ENCODE data around the gene PATJ. TPM values are rescaled to one million over a fixed set of nuclear protein-coding genes. Genes with fewer than 3 reads are reported as not detected.

Gene PATJ
- total and polyA plus RNA-seq, 7 experiments from 2014 or later: 13.4 to 64.5 (median 33.3) TPM

DNA sequence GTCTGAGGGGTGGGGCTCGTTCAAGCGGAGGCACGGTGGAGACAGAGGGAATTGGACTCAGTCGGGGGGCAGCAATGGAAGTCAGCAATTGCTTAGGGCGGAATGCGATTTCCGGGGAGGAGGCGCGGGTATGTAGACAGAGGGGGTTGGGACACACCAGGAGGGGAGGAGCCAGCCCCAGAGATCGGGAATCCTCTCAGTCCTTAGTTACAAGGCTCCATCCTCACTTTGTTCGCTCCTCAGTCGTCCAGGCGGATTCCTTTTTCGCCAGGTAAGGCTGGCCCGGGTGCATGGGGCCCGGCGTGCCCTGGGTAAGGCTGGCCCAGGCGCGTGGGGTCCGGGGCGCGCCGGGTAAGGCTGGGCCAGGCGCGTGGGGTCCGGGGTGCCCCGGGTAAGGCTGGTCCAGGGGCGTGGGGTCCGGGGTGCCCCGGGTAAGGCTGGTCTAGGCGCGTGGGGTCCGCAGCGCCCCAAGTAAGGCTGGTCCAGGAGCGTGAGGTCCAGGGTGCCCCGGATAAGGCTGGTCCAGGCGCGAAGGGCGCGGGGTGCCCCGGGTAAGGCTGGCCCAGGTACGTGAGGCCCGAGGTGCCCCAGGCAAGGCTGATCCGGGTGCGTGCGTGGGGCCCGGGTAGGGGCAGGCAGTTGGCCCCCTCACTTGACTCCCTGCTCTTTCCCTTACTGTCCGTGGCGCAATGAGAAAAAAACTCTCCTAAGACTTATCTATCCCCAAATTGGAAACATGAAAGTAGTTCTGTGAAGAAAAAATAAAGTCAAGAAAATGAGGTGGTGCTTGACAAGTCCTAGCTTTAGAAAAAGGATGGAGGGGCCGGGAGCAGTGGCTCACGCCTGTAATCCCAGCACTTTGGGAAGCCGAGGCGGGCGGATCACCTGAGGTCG lies 452.6 kb downstream of the PATJ start, which contains the start of gene L1TD1:
Gene L1TD1, plus strand, starts transcription at position 199 of the 894 bp plus-strand sequence. CDS start 11,780 bp downstream, outside the sequence.
- ChIA-PET POLR2A (interaction anchor here (0.6 kb wide), 1 partner anchor 27 kb away, joined by 3 read pairs; no protein-coding TSS in a partner anchor), CTCF (no interaction called here)
- no peak within 1 kb of the TSS for H3K27ac ChIP-seq (ENCODE audit: low read depth, low read length)
- H3K9me3 Mint-ChIP-seq: peaks cover 0 to 4% (median 0%) of the 10 kb centered on the region in 11 donors
- no peaks in the 10 kb centered on the region for H3K27me3 ChIP-seq (ENCODE audit: control insufficient read depth in 2 of 2, insufficient read depth in 2 of 2, low read length in 2 of 2)
- H3K27me3 Mint-ChIP-seq: peaks cover 24 to 40% (median 32%) of the 10 kb centered on the region in 5 donors
- no peak within 1 kb of the TSS for H3K4me3 ChIP-seq (ENCODE audit: low read length)
- H3K27ac Mint-ChIP-seq: no peak within 1 kb of the TSS
- peak; percentile 45 for ATAC-seq
- no peaks in the 10 kb centered on the region for H3K9me3 ChIP-seq (ENCODE audit: control insufficient read depth in 2 of 3, low read length in 3 of 3)
- no peaks in the 10 kb centered on the region for H3K4me1 ChIP-seq (ENCODE audit: control insufficient read depth in 2 of 2, insufficient read depth in 2 of 2, low read length in 2 of 2)
- peaks cover 0 to 6% (median 4%) of the 10 kb centered on the region in 5 donors for H3K36me3 Mint-ChIP-seq
- no peaks in the 10 kb centered on the region for H3K36me3 ChIP-seq (ENCODE audit: control insufficient read depth in 2 of 3, insufficient read depth in 3 of 3, low read length in 3 of 3)
- H3K4me3 Mint-ChIP-seq: peak within 1 kb of the TSS in 4 of 10 donors; percentile 1 to 44 (median 33)
- peaks cover 0 to 16% (median 8%) of the 10 kb centered on the region in 7 donors for H3K4me1 Mint-ChIP-seq
- no peak for DNase-seq
- intact Hi-C loops (cut with micrococcal nuclease): no loop called here

- no peaks in the 10 kb centered on the region for H3K36me3 ChIP-seq (ENCODE audit: control insufficient read depth in 2 of 3, insufficient read depth in 3 of 3, low read length in 3 of 3)
- H3K4me1 ChIP-seq (ENCODE audit: control insufficient read depth in 2 of 2, insufficient read depth in 2 of 2, low read length in 2 of 2): no peaks in the 10 kb centered on the region
- peaks cover 25 to 40% (median 32%) of the 10 kb centered on the region in 5 donors for H3K27me3 Mint-ChIP-seq
- peaks cover 0 to 6% (median 4%) of the 10 kb centered on the region in 5 donors for H3K36me3 Mint-ChIP-seq
- peaks cover 0 to 16% (median 8%) of the 10 kb centered on the region in 7 donors for H3K4me1 Mint-ChIP-seq
- no peaks in the 10 kb centered on the region for H3K9me3 ChIP-seq (ENCODE audit: control insufficient read depth in 2 of 3, low read length in 3 of 3)
- no peaks in the 10 kb centered on the region for H3K27me3 ChIP-seq (ENCODE audit: control insufficient read depth in 2 of 2, insufficient read depth in 2 of 2, low read length in 2 of 2)
- peaks cover 0 to 4% (median 0%) of the 10 kb centered on the region in 11 donors for H3K9me3 Mint-ChIP-seq
- H3K4me3 ChIP-seq (ENCODE audit: low read length): no peak overlapping the region
- POLR2A ChIA-PET: no interaction called here
- intact Hi-C loops (cut with micrococcal nuclease): no loop called here
- CTCF ChIA-PET: no interaction called here
- no peak for DNase-seq
- H3K27ac Mint-ChIP-seq: no peak overlapping the region
- H3K27ac ChIP-seq (ENCODE audit: low read depth, low read length): no peak overlapping the region
- H3K4me3 Mint-ChIP-seq: peak overlapping the region in 1 of 10 donors; percentile 56
- ATAC-seq: no peak
Measured at GRCh38 chr1:62196086-62196690, 453.9 kb downstream of the PATJ start.

DNA sequence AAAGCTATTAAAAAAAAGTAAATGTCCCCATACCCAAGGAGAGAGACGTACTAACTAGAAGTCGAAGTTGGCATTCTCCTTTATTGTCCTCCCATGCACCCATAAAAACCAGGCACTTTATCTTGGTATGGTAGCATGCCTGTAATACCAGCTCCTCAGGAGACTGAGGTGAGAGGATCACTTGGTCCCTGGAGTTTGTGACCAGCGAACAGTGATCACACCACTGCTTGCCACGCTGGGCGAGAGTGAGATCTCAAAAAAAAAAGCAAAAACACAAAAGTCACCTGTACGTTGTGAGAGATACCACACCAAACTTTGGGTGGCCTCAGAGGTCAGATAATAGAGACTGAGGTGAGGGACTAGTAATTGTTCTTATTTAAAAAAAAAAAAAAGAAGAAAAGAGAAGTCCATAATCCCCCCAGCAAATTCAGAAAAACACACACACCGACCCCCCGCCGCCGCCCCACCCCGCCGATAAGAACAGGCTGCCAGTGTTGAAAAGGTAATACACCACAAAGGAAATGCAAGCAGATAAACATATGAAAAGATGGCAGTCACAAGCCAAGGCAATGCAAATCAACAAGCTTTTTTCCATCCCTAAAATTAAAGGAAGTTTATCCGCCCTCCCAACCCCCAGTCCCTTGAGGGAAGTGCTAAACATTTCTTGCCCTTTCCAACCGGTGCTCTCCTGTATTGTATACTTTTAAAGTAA lies 455.9 kb downstream of the PATJ start:
- Histone ChIP-seq H3K36me3 (ENCODE audit: control insufficient read depth in 2 of 3, insufficient read depth in 3 of 3, low read length in 3 of 3) (no peaks in the 10 kb centered on the region), H3K9me3 (ENCODE audit: control insufficient read depth in 2 of 3, low read length in 3 of 3) (no peaks in the 10 kb centered on the region), H3K4me1 (ENCODE audit: control insufficient read depth in 2 of 2, insufficient read depth in 2 of 2, low read length in 2 of 2) (no peaks in the 10 kb centered on the region), H3K27me3 (ENCODE audit: control insufficient read depth in 2 of 2, insufficient read depth in 2 of 2, low read length in 2 of 2) (no peaks in the 10 kb centered on the region), H3K27ac (ENCODE audit: low read depth, low read length) (no peak overlapping the region), H3K4me3 (ENCODE audit: low read length) (no peak overlapping the region)
- Mint-ChIP-seq H3K4me1 (peaks cover 0 to 16% (median 8%) of the 10 kb centered on the region in 7 donors), H3K27ac (no peak overlapping the region), H3K9me3 (peaks cover 0 to 4% (median 0%) of the 10 kb centered on the region in 11 donors), H3K36me3 (peaks cover 0 to 6% (median 3%) of the 10 kb centered on the region in 5 donors), H3K4me3 (no peak overlapping the region), H3K27me3 (peaks cover 30 to 34% (median 32%) of the 10 kb centered on the region in 5 donors)
- CTCF ChIA-PET: no interaction called here
- ATAC-seq (no peak), DNase-seq (no peak)
- intact Hi-C loops (cut with micrococcal nuclease): no loop called here
- POLR2A ChIA-PET: no interaction called here

GRCh38 chr1:62198781-62199125 lies 456.5 kb downstream of the PATJ start:
- Histone ChIP-seq H3K9me3 (ENCODE audit: control insufficient read depth in 2 of 3, low read length in 3 of 3) (no peaks in the 10 kb centered on the region), H3K4me1 (ENCODE audit: control insufficient read depth in 2 of 2, insufficient read depth in 2 of 2, low read length in 2 of 2) (no peaks in the 10 kb centered on the region), H3K36me3 (ENCODE audit: control insufficient read depth in 2 of 3, insufficient read depth in 3 of 3, low read length in 3 of 3) (no peaks in the 10 kb centered on the region), H3K27ac (ENCODE audit: low read depth, low read length) (no peak overlapping the region), H3K27me3 (ENCODE audit: control insufficient read depth in 2 of 2, insufficient read depth in 2 of 2, low read length in 2 of 2) (no peaks in the 10 kb centered on the region), H3K4me3 (ENCODE audit: low read length) (no peak overlapping the region)
- Mint-ChIP-seq H3K36me3 (peaks cover 0 to 6% (median 0%) of the 10 kb centered on the region in 5 donors), H3K27me3 (peaks cover 25 to 31% (median 29%) of the 10 kb centered on the region in 5 donors), H3K4me3 (no peak overlapping the region), H3K4me1 (peaks cover 0 to 16% (median 8%) of the 10 kb centered on the region in 7 donors), H3K9me3 (peaks cover 0 to 4% (median 0%) of the 10 kb centered on the region in 11 donors), H3K27ac (no peak overlapping the region)
- intact Hi-C loops (cut with micrococcal nuclease): no loop called here
- ATAC-seq (no peak), DNase-seq (no peak)
- ChIA-PET CTCF (no interaction called here), POLR2A (no interaction called here)

- H3K4me1 Mint-ChIP-seq: peaks cover 0 to 8% (median 0%) of the 10 kb centered on the region in 7 donors
- DNase-seq: no peak
- ChIA-PET POLR2A (no interaction called here), CTCF (no interaction called here)
- Histone ChIP-seq H3K27me3 (ENCODE audit: control insufficient read depth in 2 of 2, insufficient read depth in 2 of 2, low read length in 2 of 2) (no peaks in the 10 kb centered on the region), H3K9me3 (ENCODE audit: control insufficient read depth in 2 of 3, low read length in 3 of 3) (peaks cover 0 to 6% (median 0%) of the 10 kb centered on the region in 3 experiments), H3K27ac (ENCODE audit: low read depth, low read length) (no peak overlapping the region), H3K4me3 (ENCODE audit: low read length) (no peak overlapping the region), H3K4me1 (ENCODE audit: control insufficient read depth in 2 of 2, insufficient read depth in 2 of 2, low read length in 2 of 2) (no peaks in the 10 kb centered on the region), H3K36me3 (ENCODE audit: control insufficient read depth in 2 of 3, insufficient read depth in 3 of 3, low read length in 3 of 3) (no peaks in the 10 kb centered on the region)
- ATAC-seq: no peak
- peaks cover 0 to 21% (median 11%) of the 10 kb centered on the region in 5 donors for H3K36me3 Mint-ChIP-seq
- no peak overlapping the region for H3K27ac Mint-ChIP-seq
- H3K4me3 Mint-ChIP-seq: no peak overlapping the region
- peaks cover 2 to 11% (median 5%) of the 10 kb centered on the region in 5 donors for H3K27me3 Mint-ChIP-seq
- intact Hi-C loops (cut with micrococcal nuclease): no loop called here
- H3K9me3 Mint-ChIP-seq: peaks cover 7 to 38% (median 21%) of the 10 kb centered on the region in 11 donors
Measured at GRCh38 chr1:62207187-62207586, 464.9 kb downstream of the PATJ start.

DNA sequence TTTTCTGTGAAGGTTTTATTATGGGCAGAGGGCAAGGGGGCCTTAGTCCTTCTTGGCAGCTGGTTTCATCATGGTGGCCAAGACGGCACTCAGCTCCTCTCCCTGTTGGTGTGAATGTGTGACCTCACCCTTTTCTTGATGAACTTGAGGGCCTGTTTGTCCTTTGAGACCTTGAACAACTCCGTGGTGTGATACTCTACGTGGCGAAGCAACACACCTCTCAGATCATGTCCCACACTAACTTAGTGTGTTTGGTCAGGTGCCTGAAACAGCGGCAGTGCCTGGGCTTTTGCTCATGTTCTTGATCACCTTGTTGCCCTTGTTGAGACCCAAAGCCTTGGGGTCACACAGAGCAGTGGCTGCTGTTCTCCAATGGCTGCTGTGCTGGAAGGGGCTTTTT lies 465.8 kb downstream of the PATJ start:
- ATAC-seq: no peak
- H3K27me3 Mint-ChIP-seq: peaks cover 0 to 11% (median 5%) of the 10 kb centered on the region in 5 donors

More for the DNA sequence above, 465.8 kb downstream of the PATJ start:
- H3K27me3 ChIP-seq (ENCODE audit: control insufficient read depth in 2 of 2, insufficient read depth in 2 of 2, low read length in 2 of 2): no peaks in the 10 kb centered on the region
- H3K9me3 Mint-ChIP-seq: peaks cover 7 to 41% (median 21%) of the 10 kb centered on the region in 11 donors
- no peak for DNase-seq
- peaks cover 0 to 8% (median 0%) of the 10 kb centered on the region in 7 donors for H3K4me1 Mint-ChIP-seq
- no peaks in the 10 kb centered on the region for H3K4me1 ChIP-seq (ENCODE audit: control insufficient read depth in 2 of 2, insufficient read depth in 2 of 2, low read length in 2 of 2)
- H3K27ac Mint-ChIP-seq: no peak overlapping the region
- no peak overlapping the region for H3K27ac ChIP-seq (ENCODE audit: low read depth, low read length)
- no peaks in the 10 kb centered on the region for H3K36me3 ChIP-seq (ENCODE audit: control insufficient read depth in 2 of 3, insufficient read depth in 3 of 3, low read length in 3 of 3)
- ChIA-PET CTCF (no interaction called here), POLR2A (no interaction called here)
- H3K4me3 ChIP-seq (ENCODE audit: low read length): no peak overlapping the region
- peaks cover 0 to 21% (median 11%) of the 10 kb centered on the region in 5 donors for H3K36me3 Mint-ChIP-seq
- peaks cover 0 to 6% (median 0%) of the 10 kb centered on the region in 3 experiments for H3K9me3 ChIP-seq (ENCODE audit: control insufficient read depth in 2 of 3, low read length in 3 of 3)
- H3K4me3 Mint-ChIP-seq: no peak overlapping the region
- intact Hi-C loops (cut with micrococcal nuclease): no loop called here

Data from naive thymus-derived CD4-positive, alpha-beta T cell (primary cell).